Femur (tissue), 1 donor: ENCODE measurements around the gene TCF7L2.
A peak's percentile ranks its signal among the peaks of the same experiment; 100 is the strongest.

Experiments
- DNase-seq: peaks from one replicate; pipeline ENCODE4 v3.0.0-alpha.2; 2017

The TCF7L2 gene

GRCh38 chr10:113068178-113068890, 118.3 kb downstream of the TCF7L2 start:
- DNase-seq = no peak

DNA sequence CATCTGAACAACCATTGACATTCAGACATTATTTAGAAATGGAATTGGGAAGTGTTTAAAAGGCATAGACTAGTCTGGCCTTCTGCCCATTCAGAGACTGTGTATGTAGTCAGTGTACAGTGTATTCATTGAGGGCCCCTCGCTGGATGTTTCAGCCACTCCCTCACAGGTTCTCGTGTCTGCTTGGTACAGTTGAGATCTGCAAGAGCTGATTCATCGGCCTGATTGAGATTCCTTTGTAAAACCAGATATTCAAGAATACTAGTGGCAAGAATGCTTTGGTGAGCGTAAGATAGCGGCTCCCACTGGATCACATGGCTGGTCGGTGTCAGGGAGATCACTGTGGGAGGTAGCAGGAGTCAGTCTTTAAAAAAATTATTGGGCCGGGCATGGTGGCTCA, 119.5 kb downstream of the TCF7L2 start:
- DNase-seq = no peak

- DNase-seq = no peak
These were observed 121.4 kb downstream of the TCF7L2 start for GRCh38 chr10:113071446-113071845.

DNA sequence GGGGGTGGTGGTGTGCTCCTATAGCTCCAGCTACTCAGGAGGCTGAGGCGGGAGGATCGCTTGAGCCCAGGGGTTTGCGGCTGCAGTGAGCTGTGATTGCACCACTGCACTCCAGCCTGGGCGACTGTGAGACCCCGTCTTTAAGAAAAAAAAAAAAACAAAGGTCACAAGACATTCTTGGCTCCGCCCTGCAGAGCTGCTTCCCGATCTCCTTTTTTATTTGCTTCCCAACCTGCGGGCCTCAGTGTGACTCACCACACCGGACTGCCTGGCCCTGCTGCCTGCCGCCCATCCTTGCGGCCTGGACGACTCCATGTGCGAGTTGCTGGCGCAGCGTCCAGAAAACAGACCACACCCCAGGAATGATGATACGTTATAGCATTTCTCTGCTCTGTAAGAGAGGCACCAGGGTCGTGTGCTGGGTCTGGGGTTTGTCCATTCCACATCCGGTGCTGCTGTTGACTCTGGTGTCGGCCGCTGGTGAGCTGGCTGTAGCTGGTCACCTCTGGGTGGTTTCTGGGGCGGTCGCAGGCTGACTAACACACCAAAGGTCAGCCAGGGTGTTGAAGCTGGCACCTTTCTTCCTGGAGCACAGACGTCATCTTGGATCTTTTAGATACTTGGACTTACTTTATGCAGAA, 123.6 kb downstream of the TCF7L2 start:
- DNase-seq = peak; percentile 82

- no peak for DNase-seq
These were observed 126.9 kb downstream of the TCF7L2 start for GRCh38 chr10:113076949-113077348.

DNA sequence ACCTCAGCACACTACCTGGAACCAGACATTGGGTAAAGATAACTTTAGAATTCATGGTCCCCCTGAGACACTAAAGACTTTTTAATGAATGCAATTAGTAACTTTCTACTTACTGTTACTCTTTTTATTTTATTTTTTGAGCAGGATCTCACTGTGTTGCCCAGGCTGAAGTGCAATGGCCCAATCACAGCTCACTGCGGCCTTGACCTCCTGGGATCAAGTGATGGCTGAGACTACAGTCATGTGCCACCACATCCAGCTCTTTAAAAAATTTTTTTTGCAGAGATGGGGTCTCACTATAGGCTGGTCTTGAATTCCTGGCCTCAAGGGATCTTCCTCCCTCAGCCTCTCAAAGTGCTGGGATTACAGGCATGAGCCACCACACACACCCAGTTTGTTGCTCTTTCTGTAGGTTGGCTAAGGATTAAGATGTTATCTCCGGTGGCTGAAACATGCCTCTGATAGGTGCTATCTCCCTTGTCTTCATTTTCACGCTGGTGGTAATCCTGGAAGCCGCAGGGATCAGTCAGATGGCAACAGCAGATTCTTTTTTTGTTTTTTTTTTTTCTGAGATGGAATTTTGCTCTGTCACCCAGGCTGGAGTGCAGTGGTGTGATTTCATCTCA, 128.3 kb downstream of the TCF7L2 start:
- no peak for DNase-seq

DNA sequence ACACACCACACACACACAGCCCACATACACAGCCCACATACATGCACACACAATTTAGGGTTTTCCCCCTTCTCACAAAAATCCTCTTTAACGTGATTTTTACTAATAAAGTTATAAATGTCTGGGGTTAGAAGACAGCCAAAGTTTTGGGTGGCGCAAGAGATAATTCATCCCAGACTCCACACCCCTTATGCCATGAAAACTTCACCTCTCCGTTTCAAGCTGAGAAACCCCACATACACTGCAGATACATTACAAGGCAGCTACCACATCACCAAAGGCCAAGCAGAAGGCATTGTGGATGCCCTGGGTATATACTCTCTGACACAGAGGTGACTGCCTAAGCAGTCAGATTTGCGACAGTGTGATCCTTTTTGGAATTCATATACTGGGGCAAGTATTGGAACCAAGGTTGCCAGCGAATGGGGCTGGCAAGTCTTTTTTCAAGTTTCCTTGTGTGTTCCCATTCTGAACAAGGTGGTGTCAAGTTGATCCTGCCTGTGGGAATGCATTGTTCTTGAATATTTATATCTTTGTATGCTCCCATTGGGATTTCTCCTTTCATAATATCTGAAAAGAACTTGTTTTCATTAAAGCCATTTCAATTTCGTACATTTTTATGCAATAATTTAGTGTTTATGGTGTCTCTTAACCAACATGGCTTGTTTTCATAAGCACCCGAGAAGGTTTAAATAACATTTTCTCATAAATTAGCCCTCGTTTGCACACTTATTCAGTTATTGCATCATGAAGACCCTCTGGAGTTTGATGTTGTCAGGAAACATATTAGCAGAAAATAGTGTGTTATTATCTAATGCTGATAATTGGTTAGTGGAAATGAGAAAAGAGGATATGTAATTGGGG, 130.2 kb downstream of the TCF7L2 start:
- DNase-seq = no peak

DNA sequence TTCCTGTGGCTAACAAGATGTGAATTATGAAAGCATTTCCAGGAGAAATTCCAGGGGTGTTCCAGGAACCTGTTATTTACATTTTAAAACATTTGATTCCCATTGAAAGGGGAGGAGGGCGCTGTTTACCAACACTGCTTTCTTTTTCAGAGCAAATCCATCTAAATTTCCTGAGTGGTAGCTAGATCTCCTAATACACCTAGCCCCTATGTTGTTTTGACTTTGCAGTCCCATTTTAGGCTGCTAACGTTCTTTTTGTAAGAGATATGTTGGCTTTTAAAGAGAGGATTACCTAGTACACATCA, 130.8 kb downstream of the TCF7L2 start:
- no peak for DNase-seq

GRCh38 chr10:113084031-113084430, 134.0 kb downstream of the TCF7L2 start:
- no peak for DNase-seq

DNA sequence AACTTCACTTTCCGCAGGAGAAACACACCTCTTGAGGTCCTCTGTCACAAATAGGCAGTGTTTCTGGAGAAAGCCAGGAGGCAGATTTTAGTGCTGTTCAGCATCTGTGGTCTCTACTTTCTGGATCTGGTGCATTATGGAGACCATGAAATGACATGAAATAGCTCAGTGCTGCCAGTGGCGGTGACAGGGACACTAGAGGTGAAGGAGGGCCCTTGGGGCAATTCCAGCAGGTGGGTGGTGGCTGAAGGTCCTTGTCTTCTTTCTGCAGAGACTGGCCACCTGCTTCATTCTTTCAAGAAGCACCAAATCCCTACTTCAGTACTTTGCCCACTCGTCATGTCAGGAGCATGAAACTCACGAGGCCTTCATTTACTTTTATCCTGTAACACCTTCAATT, 135.7 kb downstream of the TCF7L2 start:
- DNase-seq = no peak

DNA sequence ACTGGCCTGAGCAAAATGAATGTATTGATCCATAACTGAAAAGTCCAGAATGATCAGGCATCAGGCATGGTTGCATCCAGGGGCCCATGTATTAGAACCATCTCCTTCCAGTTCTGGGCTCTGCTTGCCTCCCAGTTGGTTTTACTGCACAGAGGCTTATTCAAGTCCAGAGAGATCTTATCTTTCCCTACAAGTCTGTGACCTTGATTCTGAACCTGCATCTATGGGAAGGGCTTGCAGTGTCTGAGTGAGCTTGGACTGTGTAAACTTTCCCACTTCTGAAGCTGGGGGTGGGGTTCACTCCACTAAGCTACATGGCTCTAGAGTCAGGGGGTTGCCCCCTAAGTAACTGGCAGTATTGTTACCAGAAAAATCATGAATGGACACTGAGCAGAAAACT, 136.2 kb downstream of the TCF7L2 start:
- DNase-seq = no peak

- DNase-seq = no peak
These were observed 137.3 kb downstream of the TCF7L2 start for GRCh38 chr10:113087165-113088029.

- no peak for DNase-seq
These were observed 138.1 kb downstream of the TCF7L2 start for GRCh38 chr10:113088194-113088593.

DNA sequence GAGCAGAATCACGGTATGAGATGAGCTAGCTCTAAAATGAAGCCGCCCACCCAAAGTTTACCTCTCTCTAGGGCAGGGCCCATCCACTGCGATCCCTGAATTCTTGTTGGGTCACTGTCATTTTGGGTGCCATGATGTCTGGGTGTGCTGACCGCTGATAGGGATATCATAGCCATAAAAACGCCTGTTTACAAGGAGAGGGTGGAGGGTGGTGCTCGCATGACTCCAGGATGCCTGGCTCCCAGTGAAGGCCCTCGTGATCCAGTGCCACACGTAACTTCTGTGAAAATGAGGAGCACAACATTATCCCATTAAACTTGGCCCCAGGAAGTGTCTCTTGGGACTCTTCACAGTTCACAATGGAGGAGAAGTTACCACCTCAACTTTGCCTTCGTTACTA, 139.5 kb downstream of the TCF7L2 start:
- DNase-seq = no peak

DNA sequence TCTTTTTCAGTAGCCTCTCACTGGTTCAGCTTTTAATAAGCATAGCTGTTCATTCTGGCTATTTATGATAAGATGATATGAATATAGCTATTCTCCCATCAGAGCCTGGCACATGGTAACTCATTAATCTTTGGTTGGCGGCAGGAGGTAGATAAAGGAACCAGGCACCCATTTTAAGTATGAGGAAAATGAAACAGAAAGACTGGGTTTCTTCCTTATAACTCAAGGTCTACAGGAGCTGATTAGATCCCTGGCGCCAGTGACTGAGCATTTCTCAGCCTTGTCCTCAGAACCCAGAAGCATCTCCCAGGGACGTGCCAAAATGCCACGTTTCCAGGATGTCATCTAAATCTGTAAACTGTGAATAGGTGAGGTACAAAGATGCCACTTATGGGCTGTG, 141.9 kb downstream of the TCF7L2 start:
- no peak for DNase-seq

GRCh38 chr10:113093188-113094113, 143.4 kb downstream of the TCF7L2 start:
- DNase-seq = no peak

DNA sequence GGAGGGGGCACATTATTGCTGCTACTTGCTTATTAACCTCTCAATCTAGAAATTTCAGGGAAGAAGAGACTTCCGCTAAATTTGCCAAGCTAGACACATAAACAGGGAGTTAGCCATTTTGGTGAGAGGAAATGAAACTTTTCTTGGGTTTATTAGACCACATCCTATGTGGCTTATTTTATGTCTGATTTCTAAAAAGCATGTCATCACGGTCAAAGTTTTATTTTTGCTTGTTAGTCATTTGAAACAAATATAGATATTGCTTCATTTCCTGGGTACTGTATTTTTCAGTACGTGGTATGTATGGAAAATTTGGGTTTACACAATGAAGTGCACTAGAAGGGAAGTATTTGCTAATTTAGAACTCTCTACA, 144.1 kb downstream of the TCF7L2 start:
- no peak for DNase-seq

- DNase-seq = no peak
These were observed 145.5 kb downstream of the TCF7L2 start for GRCh38 chr10:113095419-113096127.

DNA sequence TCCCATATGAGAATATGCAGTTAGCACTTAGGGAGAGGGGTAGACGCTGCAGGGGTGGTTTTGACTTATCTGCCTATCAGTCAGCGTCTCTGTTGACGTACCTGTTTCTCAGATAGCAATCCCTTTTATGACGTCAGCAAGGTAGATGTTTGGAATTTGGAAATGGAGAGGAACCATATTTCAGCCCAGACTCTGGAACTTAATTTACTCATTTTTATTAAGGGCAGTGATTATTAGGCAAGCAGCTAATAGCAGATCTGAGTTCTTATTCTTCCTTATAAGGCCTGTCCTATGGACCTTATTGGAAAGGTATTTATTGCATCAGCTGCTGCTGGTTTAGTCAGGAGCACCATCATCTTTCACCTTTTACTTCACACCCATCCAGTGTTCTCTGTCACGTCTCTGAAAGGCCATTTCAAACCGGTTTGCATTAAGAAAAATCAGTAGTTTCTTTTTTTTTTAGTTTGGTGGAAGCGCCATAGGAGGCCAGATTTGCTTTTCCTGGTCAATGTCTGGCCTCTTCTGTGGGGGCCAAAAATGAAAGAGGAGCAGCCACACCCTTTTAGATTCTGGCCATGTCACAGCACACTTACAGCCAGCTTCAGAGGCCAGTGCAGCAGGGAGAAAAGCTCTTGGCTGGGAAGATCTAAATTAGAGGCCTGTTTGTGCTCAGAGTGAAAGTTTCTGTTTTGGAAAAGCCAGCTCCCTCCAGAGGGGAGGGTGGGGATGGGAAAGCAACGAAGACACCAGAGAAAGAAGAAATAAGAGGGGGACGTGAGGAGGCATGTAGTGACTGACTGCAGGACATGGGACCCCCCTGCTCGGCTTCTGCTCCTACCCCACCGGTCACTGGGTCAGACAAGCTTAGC, 146.3 kb downstream of the TCF7L2 start:
- DNase-seq = peak; percentile 69

DNA sequence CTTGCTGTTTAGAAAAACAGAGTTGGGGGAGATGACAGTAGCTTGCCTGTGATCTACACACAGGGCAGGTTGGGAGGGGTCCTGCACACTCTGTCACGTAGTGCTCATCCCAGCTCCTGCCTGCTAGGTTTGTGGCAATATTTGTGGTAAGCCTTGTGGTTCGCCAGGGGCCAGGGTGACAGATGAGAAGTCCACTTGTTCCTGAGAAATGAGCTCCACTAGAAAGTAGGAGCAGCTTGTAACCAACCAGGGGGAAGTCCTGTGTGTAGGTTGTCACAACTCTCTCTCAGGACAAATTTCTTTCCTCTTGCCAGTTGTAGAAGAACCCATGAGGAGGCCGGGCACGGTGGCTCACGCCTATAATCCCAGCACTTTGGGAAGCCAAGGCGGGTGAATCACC, 147.0 kb downstream of the TCF7L2 start:
- no peak for DNase-seq
